ENCODE results near the gene WDR88. TPM values are rescaled to one million over a fixed set of nuclear protein-coding genes. Genes with fewer than 3 reads are reported as not detected.

Gene WDR88
- total RNA-seq, 1 experiment from 2014 or later, result 0.28 TPM

- H3K27me3 Mint-ChIP-seq (ENCODE audit: low read depth), result peaks cover 6% of the 10 kb centered on the region; the same call in 1 of the 2 replicates
- CTCF ChIA-PET, result interaction anchor here (1.9 kb wide), 1 partner anchor 13 kb away, joined by 8 read pairs; no protein-coding TSS in a partner anchor
- POLR2A ChIA-PET, result no interaction called here
- peaks cover 13% of the 10 kb centered on the region for H3K36me3 Mint-ChIP-seq
- H3K4me3 Mint-ChIP-seq, result no peak overlapping the region
- peaks cover 23% of the 10 kb centered on the region for H3K9me3 Mint-ChIP-seq
- no peak overlapping the region for H3K27ac Mint-ChIP-seq
- TF ChIP-seq, protein P1, sequence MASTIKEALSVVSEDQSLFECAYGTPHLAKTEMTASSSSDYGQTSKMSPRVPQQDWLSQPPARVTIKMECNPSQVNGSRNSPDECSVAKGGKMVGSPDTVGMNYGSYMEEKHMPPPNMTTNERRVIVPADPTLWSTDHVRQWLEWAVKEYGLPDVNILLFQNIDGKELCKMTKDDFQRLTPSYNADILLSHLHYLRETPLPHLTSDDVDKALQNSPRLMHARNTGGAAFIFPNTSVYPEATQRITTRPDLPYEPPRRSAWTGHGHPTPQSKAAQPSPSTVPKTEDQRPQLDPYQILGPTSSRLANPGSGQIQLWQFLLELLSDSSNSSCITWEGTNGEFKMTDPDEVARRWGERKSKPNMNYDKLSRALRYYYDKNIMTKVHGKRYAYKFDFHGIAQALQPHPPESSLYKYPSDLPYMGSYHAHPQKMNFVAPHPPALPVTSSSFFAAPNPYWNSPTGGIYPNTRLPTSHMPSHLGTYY (CRISPR knock-in tag; IDR thresholded peaks at IDR 0.05), result no peak
- TF ChIP-seq NFATC4 (CRISPR knock-in tag; IDR thresholded peaks at IDR 0.05), result no peak
- no peak for TF ChIP-seq CREM (CRISPR knock-in tag; IDR thresholded peaks at IDR 0.05)
- TF ChIP-seq SMAD4 (CRISPR knock-in tag; IDR thresholded peaks at IDR 0.05), result no peak
- TF ChIP-seq ZSCAN18 (CRISPR knock-in tag; IDR thresholded peaks at IDR 0.05), result no peak
- no peak for TF ChIP-seq CTCF (IDR thresholded peaks at IDR 0.05)
- TF ChIP-seq EMX1 (CRISPR knock-in tag; IDR thresholded peaks at IDR 0.05), result no peak
- no peak for TF ChIP-seq ZNF121 (CRISPR knock-in tag; IDR thresholded peaks at IDR 0.05)
- no peak for TF ChIP-seq MXD4 (CRISPR knock-in tag; IDR thresholded peaks at IDR 0.05; ENCODE audit: borderline replicate concordance)
- TF ChIP-seq ZNF416 (CRISPR knock-in tag; IDR thresholded peaks at IDR 0.05), result no peak
- no peak for TF ChIP-seq NFYB (CRISPR knock-in tag; conservative IDR thresholded peaks at IDR 0.05; ENCODE audit: low read depth)
- TF ChIP-seq, protein P2, sequence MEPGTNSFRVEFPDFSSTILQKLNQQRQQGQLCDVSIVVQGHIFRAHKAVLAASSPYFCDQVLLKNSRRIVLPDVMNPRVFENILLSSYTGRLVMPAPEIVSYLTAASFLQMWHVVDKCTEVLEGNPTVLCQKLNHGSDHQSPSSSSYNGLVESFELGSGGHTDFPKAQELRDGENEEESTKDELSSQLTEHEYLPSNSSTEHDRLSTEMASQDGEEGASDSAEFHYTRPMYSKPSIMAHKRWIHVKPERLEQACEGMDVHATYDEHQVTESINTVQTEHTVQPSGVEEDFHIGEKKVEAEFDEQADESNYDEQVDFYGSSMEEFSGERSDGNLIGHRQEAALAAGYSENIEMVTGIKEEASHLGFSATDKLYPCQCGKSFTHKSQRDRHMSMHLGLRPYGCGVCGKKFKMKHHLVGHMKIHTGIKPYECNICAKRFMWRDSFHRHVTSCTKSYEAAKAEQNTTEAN (CRISPR knock-in tag; IDR thresholded peaks at IDR 0.05), result no peak
- no peak for TF ChIP-seq ZNF671 (CRISPR knock-in tag; IDR thresholded peaks at IDR 0.05)
- TF ChIP-seq ZNF219 (CRISPR knock-in tag; IDR thresholded peaks at IDR 0.05; ENCODE audit: borderline replicate concordance), result no peak
- no peak for TF ChIP-seq SP1 (CRISPR knock-in tag; conservative IDR thresholded peaks at IDR 0.05)
- TF ChIP-seq ZNF396 (CRISPR knock-in tag; IDR thresholded peaks at IDR 0.05; ENCODE audit: borderline replicate concordance), result no peak
- TF ChIP-seq, protein P3, sequence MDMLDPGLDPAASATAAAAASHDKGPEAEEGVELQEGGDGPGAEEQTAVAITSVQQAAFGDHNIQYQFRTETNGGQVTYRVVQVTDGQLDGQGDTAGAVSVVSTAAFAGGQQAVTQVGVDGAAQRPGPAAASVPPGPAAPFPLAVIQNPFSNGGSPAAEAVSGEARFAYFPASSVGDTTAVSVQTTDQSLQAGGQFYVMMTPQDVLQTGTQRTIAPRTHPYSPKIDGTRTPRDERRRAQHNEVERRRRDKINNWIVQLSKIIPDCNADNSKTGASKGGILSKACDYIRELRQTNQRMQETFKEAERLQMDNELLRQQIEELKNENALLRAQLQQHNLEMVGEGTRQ (CRISPR knock-in tag; IDR thresholded peaks at IDR 0.05), result no peak
- peaks cover 18% of the 10 kb centered on the region for H3K4me1 Mint-ChIP-seq
- no peak for ATAC-seq
- DNase-seq (ENCODE audit: low spot score), result no peak
Observed at GRCh38 chr19:33171222-33171795, 39.4 kb downstream of the WDR88 start.

GRCh38 chr19:33171916-33172359, 40.0 kb downstream of the WDR88 start:
- ChIA-PET POLR2A (no interaction called here), CTCF (no interaction called here)
- peaks cover 13% of the 10 kb centered on the region for H3K36me3 Mint-ChIP-seq
- peaks cover 6% of the 10 kb centered on the region; the same call in 1 of the 2 replicates for H3K27me3 Mint-ChIP-seq (ENCODE audit: low read depth)
- no peak overlapping the region for H3K27ac Mint-ChIP-seq
- peaks cover 23% of the 10 kb centered on the region for H3K9me3 Mint-ChIP-seq
- H3K4me1 Mint-ChIP-seq, result peaks cover 18% of the 10 kb centered on the region
- DNase-seq (ENCODE audit: low spot score) (no peak), ATAC-seq (no peak)
- no peak overlapping the region for H3K4me3 Mint-ChIP-seq
- TF ChIP-seq, protein P4, sequence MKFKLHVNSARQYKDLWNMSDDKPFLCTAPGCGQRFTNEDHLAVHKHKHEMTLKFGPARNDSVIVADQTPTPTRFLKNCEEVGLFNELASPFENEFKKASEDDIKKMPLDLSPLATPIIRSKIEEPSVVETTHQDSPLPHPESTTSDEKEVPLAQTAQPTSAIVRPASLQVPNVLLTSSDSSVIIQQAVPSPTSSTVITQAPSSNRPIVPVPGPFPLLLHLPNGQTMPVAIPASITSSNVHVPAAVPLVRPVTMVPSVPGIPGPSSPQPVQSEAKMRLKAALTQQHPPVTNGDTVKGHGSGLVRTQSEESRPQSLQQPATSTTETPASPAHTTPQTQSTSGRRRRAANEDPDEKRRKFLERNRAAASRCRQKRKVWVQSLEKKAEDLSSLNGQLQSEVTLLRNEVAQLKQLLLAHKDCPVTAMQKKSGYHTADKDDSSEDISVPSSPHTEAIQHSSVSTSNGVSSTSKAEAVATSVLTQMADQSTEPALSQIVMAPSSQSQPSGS (CRISPR knock-in tag; IDR thresholded peaks at IDR 0.05; ENCODE audit: borderline replicate concordance, low read depth), result no peak
- TF ChIP-seq, protein P2 (CRISPR knock-in tag; IDR thresholded peaks at IDR 0.05), result no peak
- TF ChIP-seq ZNF121 (CRISPR knock-in tag; IDR thresholded peaks at IDR 0.05) (no peak), RORB (CRISPR knock-in tag; IDR thresholded peaks at IDR 0.05) (no peak)
- TF ChIP-seq, protein P3 (CRISPR knock-in tag; IDR thresholded peaks at IDR 0.05), result no peak
- TF ChIP-seq, protein P5, sequence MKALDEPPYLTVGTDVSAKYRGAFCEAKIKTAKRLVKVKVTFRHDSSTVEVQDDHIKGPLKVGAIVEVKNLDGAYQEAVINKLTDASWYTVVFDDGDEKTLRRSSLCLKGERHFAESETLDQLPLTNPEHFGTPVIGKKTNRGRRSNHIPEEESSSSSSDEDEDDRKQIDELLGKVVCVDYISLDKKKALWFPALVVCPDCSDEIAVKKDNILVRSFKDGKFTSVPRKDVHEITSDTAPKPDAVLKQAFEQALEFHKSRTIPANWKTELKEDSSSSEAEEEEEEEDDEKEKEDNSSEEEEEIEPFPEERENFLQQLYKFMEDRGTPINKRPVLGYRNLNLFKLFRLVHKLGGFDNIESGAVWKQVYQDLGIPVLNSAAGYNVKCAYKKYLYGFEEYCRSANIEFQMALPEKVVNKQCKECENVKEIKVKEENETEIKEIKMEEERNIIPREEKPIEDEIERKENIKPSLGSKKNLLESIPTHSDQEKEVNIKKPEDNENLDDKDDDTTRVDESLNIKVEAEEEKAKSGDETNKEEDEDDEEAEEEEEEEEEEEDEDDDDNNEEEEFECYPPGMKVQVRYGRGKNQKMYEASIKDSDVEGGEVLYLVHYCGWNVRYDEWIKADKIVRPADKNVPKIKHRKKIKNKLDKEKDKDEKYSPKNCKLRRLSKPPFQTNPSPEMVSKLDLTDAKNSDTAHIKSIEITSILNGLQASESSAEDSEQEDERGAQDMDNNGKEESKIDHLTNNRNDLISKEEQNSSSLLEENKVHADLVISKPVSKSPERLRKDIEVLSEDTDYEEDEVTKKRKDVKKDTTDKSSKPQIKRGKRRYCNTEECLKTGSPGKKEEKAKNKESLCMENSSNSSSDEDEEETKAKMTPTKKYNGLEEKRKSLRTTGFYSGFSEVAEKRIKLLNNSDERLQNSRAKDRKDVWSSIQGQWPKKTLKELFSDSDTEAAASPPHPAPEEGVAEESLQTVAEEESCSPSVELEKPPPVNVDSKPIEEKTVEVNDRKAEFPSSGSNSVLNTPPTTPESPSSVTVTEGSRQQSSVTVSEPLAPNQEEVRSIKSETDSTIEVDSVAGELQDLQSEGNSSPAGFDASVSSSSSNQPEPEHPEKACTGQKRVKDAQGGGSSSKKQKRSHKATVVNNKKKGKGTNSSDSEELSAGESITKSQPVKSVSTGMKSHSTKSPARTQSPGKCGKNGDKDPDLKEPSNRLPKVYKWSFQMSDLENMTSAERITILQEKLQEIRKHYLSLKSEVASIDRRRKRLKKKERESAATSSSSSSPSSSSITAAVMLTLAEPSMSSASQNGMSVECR (CRISPR knock-in tag; IDR thresholded peaks at IDR 0.05; ENCODE audit: borderline replicate concordance), result no peak

Data from WTC11 (cell line).